Measurements from ENCODE around the gene TNFAIP8. TPM values are rescaled to one million over a fixed set of nuclear protein-coding genes. Genes with fewer than 3 reads are reported as not detected.
"Not testable (repeated sequence)": the region's sequence is repeated elsewhere in the genome, so short reads cannot be mapped to it uniquely, and the experiment has no call there.

TNFAIP8 gene
- total RNA-seq, 1 donor from 2014 or later = 5.0 TPM

DNA sequence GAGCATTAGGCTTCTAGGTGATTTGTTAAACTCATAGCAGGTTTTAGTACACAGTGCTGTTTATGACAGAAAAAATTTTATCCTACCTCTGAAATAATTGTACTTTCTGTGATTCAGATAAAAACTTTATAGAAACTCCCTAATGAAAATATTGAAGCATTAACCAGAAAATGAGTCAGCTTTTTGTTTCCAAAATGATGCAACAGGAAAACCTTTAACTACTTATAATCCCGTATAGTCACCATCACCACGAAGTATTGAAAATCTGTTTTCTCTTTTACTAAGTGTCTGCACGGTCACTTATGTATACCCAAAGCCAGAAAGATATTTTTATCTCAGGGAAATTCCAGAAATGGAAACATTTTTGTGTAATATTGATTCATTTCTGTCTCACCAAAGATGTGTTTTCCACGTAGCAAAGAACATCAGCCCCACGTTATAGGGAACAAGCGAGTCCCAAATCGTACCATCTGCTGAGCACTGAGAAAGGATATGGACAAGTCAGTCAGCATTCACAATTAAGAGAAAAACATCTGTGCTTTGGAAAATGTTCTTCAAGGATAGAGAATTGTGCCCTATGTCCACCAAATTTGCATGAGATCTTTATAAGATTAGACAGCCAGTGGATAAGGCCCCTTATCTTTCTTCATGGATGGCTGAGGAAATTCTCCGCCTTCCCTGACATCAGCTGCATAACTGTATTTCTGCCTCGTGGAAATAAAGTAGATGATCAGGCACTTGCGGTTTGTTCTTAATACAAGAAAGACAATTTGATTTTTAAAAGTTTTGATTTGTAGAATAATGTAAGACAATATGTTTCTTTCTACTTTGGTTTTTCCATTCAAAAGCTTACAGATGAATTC is 41.9 kb downstream of the TNFAIP8 start:
- no peak for DNase-seq

DNA sequence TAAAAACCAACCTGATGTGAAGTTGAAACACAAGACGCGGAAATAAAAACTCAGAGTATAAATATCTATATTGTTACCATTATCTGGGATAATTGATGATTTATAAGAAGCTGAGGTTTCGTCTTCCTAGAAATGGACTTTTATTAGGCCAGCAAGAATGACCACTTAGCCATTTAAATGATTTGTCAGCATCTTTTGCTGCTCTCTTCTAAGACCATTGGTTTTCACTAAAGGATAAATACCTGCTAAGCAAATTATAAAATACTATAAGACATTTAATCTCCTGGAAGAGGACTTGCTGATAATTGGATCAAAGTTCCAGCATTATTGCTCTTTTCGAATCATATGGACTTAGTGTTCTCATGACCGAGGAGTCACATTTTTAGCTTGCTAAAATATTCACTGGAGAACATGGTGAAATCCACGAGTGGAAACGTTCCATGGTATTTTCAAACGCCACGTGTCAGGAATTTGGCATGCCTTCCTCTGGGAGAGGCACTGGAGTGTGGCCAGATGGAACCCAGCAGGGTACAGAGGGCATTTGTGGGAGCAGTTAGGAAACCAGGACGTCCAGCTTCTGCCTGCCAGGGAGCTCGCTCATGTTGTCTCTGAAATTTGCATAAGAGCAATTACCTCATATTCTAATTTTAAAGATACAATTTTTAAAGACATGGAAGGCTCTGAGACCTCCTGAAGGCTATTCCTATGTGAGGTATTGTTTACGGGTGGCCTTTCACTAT is 43.1 kb downstream of the TNFAIP8 start:
- DNase-seq = peak; percentile 10

DNA sequence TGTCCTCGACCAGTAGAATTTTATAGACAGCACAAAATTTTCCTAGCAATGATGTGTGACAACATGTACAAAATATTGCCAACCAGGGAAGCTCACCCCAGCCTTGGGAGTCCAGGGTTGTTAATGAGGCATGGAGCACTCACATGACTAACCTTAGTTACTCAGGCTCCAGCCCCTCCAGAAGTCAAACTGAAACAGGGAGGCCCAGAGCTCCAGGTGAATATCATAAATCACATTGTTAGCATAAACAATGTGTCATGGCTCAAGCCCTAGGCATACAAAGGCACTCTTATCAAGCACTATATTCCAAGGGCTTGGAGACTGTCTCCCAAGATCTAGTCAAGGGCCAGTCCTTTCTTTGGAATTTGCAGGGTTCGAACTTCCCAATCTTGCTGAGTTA is 44.4 kb downstream of the TNFAIP8 start:
- DNase-seq = no peak

- no peak for DNase-seq
These were observed 46.3 kb downstream of the TNFAIP8 start for GRCh38 chr5:119402081-119402480.

DNA sequence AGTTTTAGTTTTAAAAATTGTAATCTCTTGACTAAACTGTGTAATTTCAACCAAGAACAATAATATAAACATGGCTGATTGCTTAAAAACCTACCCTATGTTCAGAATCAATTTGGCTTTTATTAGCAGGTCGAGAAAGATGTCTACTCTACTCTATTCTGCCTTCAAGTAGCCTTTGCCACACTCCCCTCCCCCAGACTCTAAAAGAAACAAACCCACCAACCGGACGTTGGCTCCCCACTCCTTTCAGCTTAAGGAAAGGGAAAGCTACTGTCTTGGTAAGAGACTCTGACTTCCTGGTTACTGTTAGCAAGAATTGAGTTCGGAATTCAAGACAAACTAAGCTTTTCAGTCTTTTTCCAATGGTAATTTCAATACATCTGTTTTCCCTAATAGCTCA is 46.7 kb downstream of the TNFAIP8 start:
- no peak for DNase-seq

GRCh38 chr5:119404033-119404432 is 48.2 kb downstream of the TNFAIP8 start:
- DNase-seq = no peak

DNA sequence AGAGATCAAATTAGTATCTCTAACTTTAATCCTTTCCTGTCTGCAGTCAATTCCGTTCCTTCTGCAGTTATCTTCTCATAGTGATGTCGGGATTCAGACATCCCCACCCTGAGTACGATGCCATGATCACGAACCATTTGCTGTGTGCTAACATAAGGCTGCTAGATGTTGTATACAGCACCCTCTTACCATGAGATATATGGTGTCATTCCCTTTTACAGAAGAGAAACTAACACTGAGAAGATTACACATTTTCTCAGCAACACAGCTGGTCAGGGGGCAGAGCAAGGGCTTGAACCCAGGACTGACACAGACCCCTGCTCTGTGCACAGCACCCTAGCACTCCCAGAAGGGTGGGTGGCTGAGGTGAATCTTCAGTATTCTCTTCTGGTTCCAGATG is 49.6 kb downstream of the TNFAIP8 start:
- no peak for DNase-seq

GRCh38 chr5:119406551-119407110 is 50.8 kb downstream of the TNFAIP8 start:
- DNase-seq = no peak

DNA sequence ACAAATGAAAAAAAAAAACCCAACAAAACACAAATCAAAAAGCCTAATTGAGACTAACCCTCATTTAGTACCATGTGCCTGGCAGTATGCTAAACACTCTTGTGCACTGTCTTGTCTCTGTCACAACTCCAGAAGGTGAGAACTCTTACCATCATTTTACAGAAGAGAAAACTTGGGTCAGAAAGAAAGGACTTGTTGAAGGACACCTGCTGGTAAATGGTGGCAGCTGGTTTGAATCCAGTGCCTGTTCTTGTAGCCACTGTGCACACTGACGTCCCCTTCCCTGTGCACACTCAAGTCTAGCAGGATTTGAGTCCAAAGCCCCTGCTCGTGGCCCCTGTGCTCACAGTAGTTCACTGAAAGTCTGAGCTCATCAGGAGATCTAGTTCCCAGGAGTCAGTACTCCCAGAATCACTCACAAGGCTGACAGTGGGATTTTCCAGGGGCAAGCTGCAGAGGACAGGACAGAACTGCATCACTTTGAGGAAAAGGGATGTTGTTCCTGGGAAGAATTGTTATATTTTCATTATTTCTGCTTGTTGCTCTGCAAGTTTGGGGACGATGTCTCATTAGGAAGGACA is 53.5 kb downstream of the TNFAIP8 start:
- no peak for DNase-seq

GRCh38 chr5:119410448-119411159 is 54.8 kb downstream of the TNFAIP8 start:
- no peak for DNase-seq

GRCh38 chr5:119411361-119412278 is 55.8 kb downstream of the TNFAIP8 start:
- peak; percentile 35 for DNase-seq

DNA sequence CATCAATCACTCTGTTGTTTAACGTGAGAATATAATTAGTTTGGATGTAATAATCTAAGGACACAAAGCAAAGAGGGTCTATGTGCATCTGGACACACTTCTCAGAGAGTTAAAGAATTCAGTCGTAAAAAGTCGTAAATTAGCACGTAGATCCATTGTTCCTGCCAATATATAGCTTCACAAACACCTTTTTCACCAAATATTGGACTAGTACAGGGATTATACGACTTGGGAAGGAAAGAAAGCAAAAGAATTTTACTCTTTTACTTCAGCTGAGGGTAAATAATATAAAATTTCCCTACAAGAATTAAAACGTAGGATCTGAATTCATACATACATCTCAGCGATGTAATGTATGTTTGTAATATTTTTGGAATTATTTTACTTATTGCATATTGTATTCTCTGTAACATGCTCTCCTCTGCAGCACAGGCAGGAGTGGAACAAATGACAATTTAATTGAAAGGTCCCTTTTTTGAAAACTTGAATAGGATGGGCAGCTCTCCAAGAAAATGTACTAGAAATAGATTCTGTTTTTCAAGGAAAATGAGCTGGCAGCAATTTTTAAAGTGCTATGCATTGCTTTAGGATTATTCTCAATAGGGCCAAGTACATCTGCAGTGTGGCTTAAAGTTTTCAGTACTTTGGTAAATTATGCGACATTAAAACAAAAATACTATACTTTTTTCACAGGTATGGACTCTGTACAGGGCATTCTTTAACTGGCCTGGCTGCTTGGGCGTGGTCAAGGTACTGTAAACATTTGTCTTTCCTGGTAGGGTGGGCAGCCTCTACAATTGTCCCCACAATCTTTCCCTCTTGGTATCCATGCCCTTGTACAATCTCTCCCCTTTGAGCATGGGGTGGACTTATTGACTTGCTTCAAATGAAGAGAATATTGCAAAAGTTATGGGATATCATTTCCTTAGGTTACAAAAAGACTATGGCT is 56.7 kb downstream of the TNFAIP8 start:
- no peak for DNase-seq

- not testable (repeated sequence) for DNase-seq
These were observed 58.4 kb downstream of the TNFAIP8 start for GRCh38 chr5:119414124-119414734.

DNA sequence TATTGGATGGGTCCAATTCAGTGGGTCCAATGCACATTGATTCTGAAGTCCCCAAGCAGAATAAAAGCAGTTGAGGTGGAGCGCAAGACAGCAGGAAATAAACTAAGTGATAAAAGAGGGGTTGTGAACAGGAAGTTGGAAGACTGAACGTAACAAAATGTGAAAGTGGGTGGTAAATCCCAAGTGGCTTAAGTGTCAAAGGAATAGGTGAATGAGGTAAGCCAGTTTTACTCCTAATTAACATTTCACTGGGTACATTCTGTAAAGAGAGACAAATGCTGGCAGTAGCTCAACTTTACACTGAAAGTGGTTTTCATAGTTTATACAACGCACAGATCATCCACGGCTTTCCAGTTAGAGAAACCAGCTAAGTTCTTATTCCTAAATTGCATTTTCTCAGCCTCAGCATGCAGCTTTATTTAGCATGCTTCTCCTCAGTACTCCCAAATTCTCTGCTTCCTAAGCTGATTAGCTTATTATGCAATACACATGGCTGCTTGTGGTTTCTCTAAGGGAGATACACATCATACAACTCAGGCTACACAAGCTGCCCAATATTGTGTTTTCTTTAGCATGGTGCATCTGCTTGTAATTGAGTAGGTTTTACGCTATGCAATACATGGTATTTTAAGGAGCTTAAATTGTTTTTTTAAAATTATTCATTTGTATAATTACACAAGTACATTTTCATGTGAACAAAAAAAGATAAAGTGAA is 62.2 kb downstream of the TNFAIP8 start:
- DNase-seq = no peak

DNA sequence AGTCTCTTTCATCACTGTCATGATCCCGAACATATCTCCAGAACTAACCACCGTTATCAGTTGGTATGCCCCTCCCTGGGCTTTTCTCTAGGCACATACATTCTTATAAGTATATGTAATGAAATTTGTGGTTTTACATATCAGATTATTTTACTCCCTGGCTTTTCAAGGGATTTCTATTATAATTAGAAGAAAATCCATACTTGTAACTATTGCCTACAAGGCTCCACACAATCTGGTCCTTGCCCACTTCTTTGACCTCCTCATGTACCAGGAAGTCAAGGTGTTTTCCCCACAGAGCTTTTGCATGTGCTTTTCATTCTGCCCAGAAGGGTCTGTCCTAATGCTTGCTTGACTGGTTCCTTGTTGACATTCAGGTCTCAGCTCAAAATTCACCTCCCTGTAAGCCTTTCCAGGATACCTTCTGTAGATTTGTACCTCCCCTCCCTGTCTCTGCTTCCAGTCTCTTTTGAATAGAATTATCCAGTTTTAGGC is 62.8 kb downstream of the TNFAIP8 start:
- DNase-seq = no peak

- no peak for DNase-seq
These were observed 64.3 kb downstream of the TNFAIP8 start for GRCh38 chr5:119420169-119420568.

DNA sequence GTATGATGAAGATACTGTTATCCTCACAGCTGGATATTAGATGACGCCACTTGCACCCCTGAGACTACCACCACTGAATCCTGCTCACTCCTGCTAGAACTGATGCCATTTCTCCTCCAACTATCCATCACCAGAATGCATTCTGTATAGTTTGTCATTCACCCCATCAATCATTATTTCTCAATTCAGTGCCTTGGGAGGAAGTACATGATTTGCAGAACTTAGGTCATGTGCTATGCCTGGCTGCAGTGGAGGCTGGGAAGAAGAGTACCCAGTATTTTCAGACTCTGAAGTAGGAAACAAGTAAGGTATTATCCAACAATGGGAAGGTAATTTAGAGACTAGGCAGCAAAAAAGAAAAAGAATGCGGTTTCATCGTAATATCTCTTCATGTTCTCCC is 70.2 kb downstream of the TNFAIP8 start:
- no peak for DNase-seq

DNA sequence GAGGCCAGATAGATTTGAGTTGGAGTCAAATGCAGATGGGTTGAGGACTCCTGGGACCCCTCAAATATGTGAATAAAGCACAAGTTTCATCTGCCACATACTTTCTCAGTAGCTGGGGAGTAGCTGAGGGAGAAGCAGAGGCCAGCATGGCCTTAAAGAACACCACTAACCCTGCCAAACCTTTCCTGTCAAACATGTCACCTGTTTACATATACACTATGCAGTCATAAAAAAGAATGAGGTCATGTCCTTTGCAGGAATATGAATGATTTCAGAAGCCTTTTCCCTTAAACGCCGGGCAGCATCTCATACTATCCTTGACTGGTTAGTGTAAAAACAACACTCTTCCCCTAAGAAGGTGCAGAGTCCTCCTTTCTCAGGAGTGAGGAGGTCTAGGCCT is 71.2 kb downstream of the TNFAIP8 start:
- DNase-seq = no peak

- DNase-seq = not testable (repeated sequence)
These were observed 71.8 kb downstream of the TNFAIP8 start for GRCh38 chr5:119427596-119427995.

Data from occipital lobe (tissue), 2 donors.